WI38 (cell line): ENCODE results near the gene DCAF15.

Experiments used
- H3K4me3 ChIP-seq: 2 replicates; pipeline ENCODE4 v1.5.1; 2011; ENCODE audit warnings: low read depth, mild to moderate bottlenecking, control low read depth, low read length
- CTCF ChIP-seq: IDR thresholded peaks from 2 replicates; pipeline ENCODE4 v1.5.1; 2012; ENCODE audit warnings: low read depth, mild to moderate bottlenecking, control low read depth, low read length

DCAF15 gene

GRCh38 chr19:13952154-13952930 is at the start of gene DCAF15:
TSS of gene DCAF15 (plus strand) at chr19:13952509. CDS start at chr19:13952513, 4 bp downstream.
- no peak for TF ChIP-seq CTCF
- H3K4me3 ChIP-seq, result peak within 1 kb of the TSS; percentile 65

GRCh38 chr19:13902993-13903555 is 49.2 kb upstream of the DCAF15 start:
- peak; percentile 23; the same call in 1 of the 2 replicates for TF ChIP-seq CTCF
- no peak overlapping the region for H3K4me3 ChIP-seq

DNA sequence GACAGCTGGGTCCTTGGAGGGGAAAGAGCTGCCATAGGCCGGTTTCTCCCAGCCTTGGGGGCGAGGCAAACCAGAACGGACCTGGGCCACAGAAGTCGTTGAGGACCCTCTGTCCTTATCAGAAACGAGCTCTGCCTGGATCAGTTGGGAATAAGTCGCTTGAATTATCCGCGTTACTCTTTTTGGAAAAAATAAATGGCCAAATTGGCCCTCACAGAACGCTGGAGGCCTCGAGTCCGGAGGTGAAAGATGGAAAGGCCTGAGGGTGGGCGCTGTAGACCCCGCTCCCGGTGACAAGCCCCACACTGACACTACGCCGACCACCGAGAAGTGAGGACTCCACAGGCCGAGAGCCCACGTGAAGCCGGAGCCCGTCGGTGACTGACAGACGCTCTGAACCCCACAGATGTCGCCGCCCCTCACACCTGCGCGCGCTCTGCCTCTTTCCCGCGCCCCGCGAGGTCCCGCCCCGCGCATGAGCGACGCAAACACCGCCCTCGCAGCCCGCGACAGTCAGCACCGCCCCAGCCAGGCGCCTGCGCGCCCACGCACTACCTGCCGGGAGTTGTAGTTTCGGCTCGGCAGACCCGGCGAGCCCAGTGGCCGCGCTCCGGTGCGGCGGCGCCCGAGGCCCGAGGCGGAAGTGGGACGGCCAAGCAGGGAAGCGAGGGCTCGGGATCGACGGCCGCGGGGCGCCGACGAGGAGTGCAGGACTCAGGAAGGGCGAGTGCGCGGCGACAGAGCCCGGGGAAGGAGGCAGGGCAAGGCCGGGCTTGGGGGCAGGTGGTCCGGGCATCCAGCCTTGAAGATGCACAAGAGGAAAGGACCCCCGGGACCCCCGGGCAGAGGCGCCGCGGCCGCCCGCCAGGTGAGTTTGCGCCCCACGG is 46.4 kb upstream of the DCAF15 start, which contains the start of the genes BRME1 and CC2D1A:
TSS of gene BRME1 (minus strand) at position 484 of the 887 bp plus-strand sequence. CDS start 1,225 bp downstream, outside the sequence.
TSS of gene CC2D1A (plus strand) at position 568 of the 887 bp plus-strand sequence. CDS start at position 809, 241 bp downstream.
- no peak for TF ChIP-seq CTCF
- H3K4me3 ChIP-seq, result peak within 1 kb of the TSS; percentile 79

- no peak for TF ChIP-seq CTCF
- peak overlapping the region; percentile 79 for H3K4me3 ChIP-seq
These were observed 45.8 kb upstream of the DCAF15 start for GRCh38 chr19:13906521-13906904.

DNA sequence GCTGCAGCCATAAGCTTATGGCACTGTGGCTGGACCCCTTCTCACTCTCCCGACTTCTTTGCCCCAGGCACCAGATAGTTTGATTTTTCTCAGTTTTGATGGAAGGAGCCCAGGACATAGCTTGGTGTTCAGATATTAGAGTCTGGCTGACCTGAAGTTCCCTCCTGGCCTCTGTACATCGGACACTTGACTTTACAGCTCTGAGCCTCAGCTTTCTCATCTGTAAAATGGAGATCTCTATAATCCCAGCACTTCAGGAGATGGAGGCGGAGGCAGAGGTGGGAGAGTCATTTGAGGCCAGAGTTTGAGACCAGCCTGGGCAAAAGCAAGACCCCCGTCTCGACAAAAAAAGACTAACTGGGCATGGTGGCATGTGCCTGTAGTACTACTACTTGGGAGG is 45.4 kb upstream of the DCAF15 start:
- no peak for TF ChIP-seq CTCF
- peak overlapping the region; percentile 79 for H3K4me3 ChIP-seq

- H3K4me3 ChIP-seq, result no peak overlapping the region
- no peak for TF ChIP-seq CTCF
These were observed 43.6 kb upstream of the DCAF15 start for GRCh38 chr19:13908674-13909073.
